Measurements from ENCODE around the gene GPR3.
"Not testable (repeated sequence)": the region's sequence is repeated elsewhere in the genome, so short reads cannot be mapped to it uniquely, and the experiment has no call there.

GPR3 gene

GRCh38 chr1:27402349-27402754 lies 9.9 kb downstream of the GPR3 start:
- H3K4me3 ChIP-seq (ENCODE audit: low read depth, low read length), result no peak overlapping the region
- no peak for DNase-seq (ENCODE audit: low read depth)
- peak; percentile 47; the same call in 1 of the 2 replicates for TF ChIP-seq CTCF (IDR thresholded peaks at IDR 0.05; ENCODE audit: control insufficient read depth, extremely low read depth, insufficient read depth)

GRCh38 chr1:27403065-27403726 lies 10.8 kb downstream of the GPR3 start:
- peak; percentile 14; the same call in 1 of the 2 replicates for TF ChIP-seq CTCF (IDR thresholded peaks at IDR 0.05; ENCODE audit: control insufficient read depth, extremely low read depth, insufficient read depth)
- no peak for DNase-seq (ENCODE audit: low read depth)
- no peak overlapping the region for H3K4me3 ChIP-seq (ENCODE audit: low read depth, low read length)

GRCh38 chr1:27403931-27404330 lies 11.5 kb downstream of the GPR3 start:
- no peak for TF ChIP-seq CTCF (IDR thresholded peaks at IDR 0.05; ENCODE audit: control insufficient read depth, extremely low read depth, insufficient read depth)
- H3K4me3 ChIP-seq (ENCODE audit: low read depth, low read length), result no peak overlapping the region
- DNase-seq (ENCODE audit: low read depth), result no peak

- no peak overlapping the region for H3K4me3 ChIP-seq (ENCODE audit: low read depth, low read length)
- DNase-seq (ENCODE audit: low read depth), result no peak
- TF ChIP-seq CTCF (IDR thresholded peaks at IDR 0.05; ENCODE audit: control insufficient read depth, extremely low read depth, insufficient read depth), result no peak
Observed at GRCh38 chr1:27405074-27405473, 12.7 kb downstream of the GPR3 start.

GRCh38 chr1:27405598-27406361 lies 13.4 kb downstream of the GPR3 start:
- DNase-seq (ENCODE audit: low read depth); H3K4me3 ChIP-seq (ENCODE audit: low read depth, low read length): not testable (repeated sequence)

GRCh38 chr1:27406362-27406680 lies 13.9 kb downstream of the GPR3 start:
- no peak for TF ChIP-seq CTCF (IDR thresholded peaks at IDR 0.05; ENCODE audit: control insufficient read depth, extremely low read depth, insufficient read depth)
- no peak for DNase-seq (ENCODE audit: low read depth)

GRCh38 chr1:27406791-27407190 lies 14.4 kb downstream of the GPR3 start:
- not testable (repeated sequence) for H3K4me3 ChIP-seq (ENCODE audit: low read depth, low read length); DNase-seq (ENCODE audit: low read depth)

More at GRCh38 chr1:27406362-27406680, 13.9 kb downstream of the GPR3 start:
- no peak overlapping the region for H3K4me3 ChIP-seq (ENCODE audit: low read depth, low read length)

GRCh38 chr1:27408151-27408550 lies 15.7 kb downstream of the GPR3 start:
- no peak overlapping the region for H3K4me3 ChIP-seq (ENCODE audit: low read depth, low read length)
- DNase-seq (ENCODE audit: low read depth), result no peak
- no peak for TF ChIP-seq CTCF (IDR thresholded peaks at IDR 0.05; ENCODE audit: control insufficient read depth, extremely low read depth, insufficient read depth)
